ENCODE results near the gene REC8. TPM values are rescaled to one million over a fixed set of nuclear protein-coding genes. Genes with fewer than 3 reads are reported as not detected.
A peak's percentile ranks its signal among the peaks of the same experiment; 100 is the strongest.

Gene REC8
- total and polyA plus RNA-seq, 2 of the 13 experiments (the other 11 are each of a cell fraction or from before 2014, with no cell fraction given) = 3.4 to 14.7 TPM

- TF ChIP-seq, protein P1, sequence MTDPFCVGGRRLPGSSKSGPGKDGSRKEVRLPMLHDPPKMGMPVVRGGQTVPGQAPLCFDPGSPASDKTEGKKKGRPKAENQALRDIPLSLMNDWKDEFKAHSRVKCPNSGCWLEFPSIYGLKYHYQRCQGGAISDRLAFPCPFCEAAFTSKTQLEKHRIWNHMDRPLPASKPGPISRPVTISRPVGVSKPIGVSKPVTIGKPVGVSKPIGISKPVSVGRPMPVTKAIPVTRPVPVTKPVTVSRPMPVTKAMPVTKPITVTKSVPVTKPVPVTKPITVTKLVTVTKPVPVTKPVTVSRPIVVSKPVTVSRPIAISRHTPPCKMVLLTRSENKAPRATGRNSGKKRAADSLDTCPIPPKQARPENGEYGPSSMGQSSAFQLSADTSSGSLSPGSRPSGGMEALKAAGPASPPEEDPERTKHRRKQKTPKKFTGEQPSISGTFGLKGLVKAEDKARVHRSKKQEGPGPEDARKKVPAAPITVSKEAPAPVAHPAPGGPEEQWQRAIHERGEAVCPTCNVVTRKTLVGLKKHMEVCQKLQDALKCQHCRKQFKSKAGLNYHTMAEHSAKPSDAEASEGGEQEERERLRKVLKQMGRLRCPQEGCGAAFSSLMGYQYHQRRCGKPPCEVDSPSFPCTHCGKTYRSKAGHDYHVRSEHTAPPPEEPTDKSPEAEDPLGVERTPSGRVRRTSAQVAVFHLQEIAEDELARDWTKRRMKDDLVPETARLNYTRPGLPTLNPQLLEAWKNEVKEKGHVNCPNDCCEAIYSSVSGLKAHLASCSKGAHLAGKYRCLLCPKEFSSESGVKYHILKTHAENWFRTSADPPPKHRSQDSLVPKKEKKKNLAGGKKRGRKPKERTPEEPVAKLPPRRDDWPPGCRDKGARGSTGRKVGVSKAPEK (CRISPR knock-in tag; IDR thresholded peaks at IDR 0.05; ENCODE audit: borderline replicate concordance) = 0 out of 2 replicates have a peak, but pooled peaks have one; percentile 51
- TF ChIP-seq ZNF639 (CRISPR knock-in tag; conservative IDR thresholded peaks at IDR 0.05) (no peak), ZNF609 (CRISPR knock-in tag; IDR thresholded peaks at IDR 0.05; ENCODE audit: borderline replicate concordance) (peak; percentile 61), CAMTA2 (CRISPR knock-in tag; IDR thresholded peaks at IDR 0.05; ENCODE audit: borderline replicate concordance) (peak; percentile 87; the same call in 1 of the 2 replicates), NCOA2 (CRISPR knock-in tag; IDR thresholded peaks at IDR 0.05) (peak; percentile 4; the same call in 1 of the 2 replicates), PTBP1 (IDR thresholded peaks at IDR 0.05; ENCODE audit: low read depth, low read length, poor library complexity, severe bottlenecking) (no peak), TCF12 (IDR thresholded peaks at IDR 0.05) (no peak), TCF12 (CRISPR knock-in tag; IDR thresholded peaks at IDR 0.05) (no peak), IKZF4 (CRISPR knock-in tag; IDR thresholded peaks at IDR 0.05; ENCODE audit: borderline replicate concordance, low read depth, not compliant biosample characterization) (peak; percentile 33), ESRRA (CRISPR knock-in tag; IDR thresholded peaks at IDR 0.05; ENCODE audit: low read depth) (0 out of 2 replicates have a peak, but pooled peaks have one; percentile 26), TAF15 (IDR thresholded peaks at IDR 0.05; ENCODE audit: low read depth, low read length, poor library complexity, severe bottlenecking) (peak; percentile 8), KLF9 (CRISPR knock-in tag; IDR thresholded peaks at IDR 0.05; ENCODE audit: low read depth) (no peak), ZNF143 (CRISPR knock-in tag; IDR thresholded peaks at IDR 0.05) (peak; percentile 26; the same call in 1 of the 2 replicates), NONO (IDR thresholded peaks at IDR 0.05) (no peak), NONO (CRISPR knock-in tag; conservative IDR thresholded peaks at IDR 0.05) (no peak), PRDM10 (CRISPR knock-in tag; IDR thresholded peaks at IDR 0.05; ENCODE audit: low read depth) (no peak)
Measured at GRCh38 chr14:24147761-24148428, 24.0 kb upstream of the REC8 start (continued).

Measured in HepG2 (cell line).